ENCODE data around the gene STAC. TPM values are rescaled to one million over a fixed set of nuclear protein-coding genes. Genes with fewer than 3 reads are reported as not detected.

The STAC gene
- total and polyA plus RNA-seq, 2 donors (not counting 3 experiments of a cell fraction or from before 2014, with no cell fraction given), result 0.03 to 0.88 TPM

GRCh38 chr3:36560685-36561084, 180.4 kb downstream of the STAC start:
- H3K4me1 ChIP-seq (ENCODE audit: control insufficient read depth, extremely low read depth, insufficient read depth, low read length), result no peaks in the 10 kb centered on the region
- DNase-seq (ENCODE audit: low read depth, low spot score) (no peak), FAIRE-seq (no peak)
- no peaks in the 10 kb centered on the region for H3K36me3 ChIP-seq (ENCODE audit: control insufficient read depth in 2 of 2, extremely low read depth in 1 of 2, insufficient read depth in 2 of 2, low read length in 2 of 2)
- H3K27me3 ChIP-seq (ENCODE audit: control insufficient read depth in 2 of 2, insufficient read depth in 2 of 2, low read length in 2 of 2), result no peaks in the 10 kb centered on the region
- no peak overlapping the region for H3K9ac ChIP-seq (replicated peaks; ENCODE audit: extremely low read depth, insufficient read depth, low read length)
- no peaks in the 10 kb centered on the region for H3K79me2 ChIP-seq (ENCODE audit: control insufficient read depth, insufficient read depth, low read length)
- no TSS peak for BruUV-seq (replicated peaks)
- H3K27ac ChIP-seq (ENCODE audit: insufficient read depth, low read depth, low read length), result no peak overlapping the region
- H3K9me3 ChIP-seq (replicated peaks; ENCODE audit: control insufficient read depth, insufficient read depth, low read length), result no peaks in the 10 kb centered on the region
- TF ChIP-seq JUN (IDR thresholded peaks at IDR 0.05; ENCODE audit: borderline replicate concordance, insufficient read depth, insufficient read length, low read depth) (no peak), POLR2AphosphoS5 (IDR thresholded peaks at IDR 0.05; ENCODE audit: insufficient read depth, low read depth, low read length) (no peak), MAX (IDR thresholded peaks at IDR 0.05; ENCODE audit: insufficient read depth, insufficient read length) (no peak), POLR2A (IDR thresholded peaks at IDR 0.05; ENCODE audit: low read depth, low read length) (no peak), FOS (IDR thresholded peaks at IDR 0.05; ENCODE audit: borderline replicate concordance, insufficient read depth, low read length) (no peak), CTCF (IDR thresholded peaks at IDR 0.05; ENCODE audit: extremely low read depth in 1 of 2, insufficient read depth in 1 of 2, low read depth in 1 of 2, low read length in 2 of 2) (no peak), GATA2 (IDR thresholded peaks at IDR 0.05; ENCODE audit: insufficient read depth, insufficient read length, low read depth, low read length) (no peak), MYC (IDR thresholded peaks at IDR 0.05; ENCODE audit: low read depth, low read length) (no peak), EZH2 (IDR thresholded peaks at IDR 0.05; ENCODE audit: borderline replicate concordance, low read depth, low read length, severe bottlenecking) (no peak)
- dilution Hi-C loops (cut with MboI; ENCODE audit: extremely low pct_ligation_motif_present, low sequenced_read_pairs), result no loop called here
- H2AFZ ChIP-seq (ENCODE audit: low read depth, low read length), result no peak overlapping the region
- H3K4me2 ChIP-seq (ENCODE audit: insufficient read depth, low read length), result no peak overlapping the region
- no peaks in the 10 kb centered on the region for H3K9me1 ChIP-seq (replicated peaks; ENCODE audit: control insufficient read depth, extremely low read depth, insufficient read depth, low read length)
- ChIA-PET POLR2A (no interaction called here), CTCF (no interaction called here)
- intact Hi-C loops (cut with micrococcal nuclease), result no loop called here
- no peaks in the 10 kb centered on the region for H4K20me1 ChIP-seq (replicated peaks; ENCODE audit: control insufficient read depth, extremely low read depth, insufficient read depth, low read length)
- H3K4me3 ChIP-seq (replicated peaks in 1 of 3; ENCODE audit: insufficient read depth in 1 of 3, low read depth in 1 of 3, low read length in 3 of 3), result no peak overlapping the region

All from endothelial cell of umbilical vein (primary cell).